Lung (tissue), 12 donors: ENCODE measurements around the gene MTAP. TPM values are rescaled to one million over a fixed set of nuclear protein-coding genes. Genes with fewer than 3 reads are reported as not detected.

Experiments
- ATAC-seq: fragments of 200-7000 bp; cut with Tn5 transposase; one replicate; pipeline ENCODE4 v1.9.1; 2020; ENCODE audit warnings: moderate number of reproducible peaks; ENCODE audit not compliant: insufficient read depth, low FRiP score
- DNase-seq, 3 donors: peaks; one replicate each; pipeline ENCODE4 v3.0.0-alpha.2; 2013 to 2017
- H3K27ac ChIP-seq, 2 donors: one replicate each; pipeline ENCODE4 v1.5.1; 2013; ENCODE audit warnings: mild to moderate bottlenecking in 2 of 2, moderate library complexity in 2 of 2, control low read depth in 1 of 2, inconsistent platforms in 1 of 2, low read depth in 1 of 2, low read length in 1 of 2
- H3K27me3 ChIP-seq, 3 donors: one replicate each; pipeline ENCODE4 v1.5.1; 2013; ENCODE audit warnings: low read length in 2 of 3; ENCODE audit not compliant: control insufficient read depth in 3 of 3, insufficient read depth in 3 of 3
- H3K36me3 ChIP-seq, 4 donors: one replicate each; pipeline ENCODE4 v1.5.1; 2013; ENCODE audit warnings: low read length in 4 of 4, mild to moderate bottlenecking in 1 of 4, moderate library complexity in 1 of 4; ENCODE audit not compliant: control insufficient read depth in 4 of 4, insufficient read depth in 4 of 4
- H3K4me1 ChIP-seq, 5 donors: one replicate each; pipeline ENCODE4 v1.5.1; 2013; ENCODE audit warnings: low read length in 5 of 5, mild to moderate bottlenecking in 2 of 5, moderate library complexity in 1 of 5; ENCODE audit not compliant: control insufficient read depth in 5 of 5, insufficient read depth in 5 of 5
- H3K4me3 ChIP-seq: one replicate; pipeline ENCODE4 v1.5.1; 2013; ENCODE audit warnings: mild to moderate bottlenecking, control low read depth, moderate library complexity
- H3K9ac ChIP-seq, 2 donors: one replicate each; pipeline ENCODE4 v1.5.1; 2013; ENCODE audit warnings: low read length in 2 of 2, control low read depth in 1 of 2; ENCODE audit not compliant: insufficient read depth in 1 of 2
- H3K9me3 ChIP-seq, 4 donors: one replicate each; pipeline ENCODE4 v1.5.1; 2013; ENCODE audit warnings: low read length in 3 of 4, mild to moderate bottlenecking in 1 of 4, moderate library complexity in 1 of 4; ENCODE audit not compliant: control insufficient read depth in 4 of 4, insufficient read depth in 3 of 4
- CTCF ChIP-seq: IDR thresholded peaks from 2 replicates; pipeline ENCODE4 v1.5.1; 2012; ENCODE audit warnings: mild to moderate bottlenecking; ENCODE audit errors: control extremely low read depth, extremely low read depth
- WGBS, 2 donors: extraction: QIAGEN DNeasy Blood & Tissue Kit; methylation state at CpG; one replicate each; pipeline ENCODE4 v1.1.7; 2013; 5-methylcytosine and 5-hydroxymethylcytosine counted together
- polyA plus RNA-seq, 2 donors: library from polyadenylated mRNA; stranded (reverse); fragments of 200-250 nt; gene quantifications; one replicate each; pipeline ENCODE4 v1.2.1, GENCODE V29; 2013
- total RNA-seq, 2 donors: library from RNA; depleted of rRNA in 1 of 2; stranded (reverse); fragments of >200 nt in 1 of 2; gene quantifications; one replicate each; pipeline ENCODE4 v1.2.1, GENCODE V29; 2014 to 2021
- donor health status: control.
- donor health status: control.
- donor health status: Bipolar disorder and iron deficiency.
- donor health status: healthy.
- donor health status: DM: yes; HTN: yes; CAD: no.

The MTAP gene
- total and polyA plus RNA-seq, 4 donors: 10.0 to 31.5 (median 18.8) TPM

- Histone ChIP-seq H3K27ac (no peak overlapping the region), H3K4me3 (no peak overlapping the region), H3K9ac (no peak overlapping the region), H3K27me3 (peaks cover 0 to 43% (median 14%) of the 10 kb centered on the region in 3 donors), H3K9me3 (no peaks in the 10 kb centered on the region), H3K4me1 (no peaks in the 10 kb centered on the region), H3K36me3 (no peaks in the 10 kb centered on the region)
- TF ChIP-seq CTCF: peak; percentile 54
- 0% methylated on average over 2 of the region's 2 CpGs for WGBS, 2 donors
- peak; percentile 51 to 92 (median 84) for DNase-seq
- peak; percentile 90 for ATAC-seq
These were observed 12.8 kb upstream of the MTAP start for GRCh38 chr9:21789541-21790037.

- Histone ChIP-seq H3K4me3 (no peak overlapping the region), H3K36me3 (no peaks in the 10 kb centered on the region), H3K9me3 (no peaks in the 10 kb centered on the region), H3K4me1 (no peaks in the 10 kb centered on the region), H3K9ac (no peak overlapping the region), H3K27ac (no peak overlapping the region), H3K27me3 (peaks cover 0 to 50% (median 24%) of the 10 kb centered on the region in 3 donors)
- no peak for DNase-seq
- WGBS, 2 donors: 64 to 74% methylated on average over 2 of the region's 2 CpGs
- no peak for TF ChIP-seq CTCF
- ATAC-seq: no peak
These were observed 7.0 kb upstream of the MTAP start for GRCh38 chr9:21795483-21795882.

GRCh38 chr9:21796768-21797167, 5.7 kb upstream of the MTAP start:
- TF ChIP-seq CTCF: no peak
- H3K27me3 ChIP-seq: peaks cover 0 to 42% (median 28%) of the 10 kb centered on the region in 3 donors
- H3K4me1 ChIP-seq: peaks cover 0 to 2% (median 0%) of the 10 kb centered on the region in 5 donors
- H3K9ac ChIP-seq: no peak overlapping the region
- DNase-seq (no peak), ATAC-seq (no peak)
- H3K4me3 ChIP-seq: no peak overlapping the region
- no peak overlapping the region for H3K27ac ChIP-seq
- H3K36me3 ChIP-seq: no peaks in the 10 kb centered on the region
- 47 to 50% methylated on average over 3 of the region's 3 CpGs for WGBS, 2 donors
- no peaks in the 10 kb centered on the region for H3K9me3 ChIP-seq
